Upper lobe of left lung (tissue), 6 donors: ENCODE measurements around the gene SERGEF. TPM values are rescaled to one million over a fixed set of nuclear protein-coding genes. Genes with fewer than 3 reads are reported as not detected.

Source experiments
- ATAC-seq, 2 donors: fragments of 200-7000 bp; cut with Tn5 transposase; one replicate each; pipeline ENCODE4 v1.9.1; 2022; ENCODE audit warnings: mild to moderate bottlenecking in 2 of 2, moderate library complexity in 2 of 2; ENCODE audit not compliant: low FRiP score in 2 of 2
- DNase-seq, 2 donors: peaks; one replicate each; pipeline ENCODE4 v3.0.0-alpha.2; 2019 to 2020
- H3K27ac ChIP-seq, 4 donors: fragments of 200-600 bp; sonication (generic); one replicate each; pipeline ENCODE4 v1.5.1; 2016 to 2019
- H3K27me3 ChIP-seq, 4 donors: fragments of 200-600 bp; sonication (generic); one replicate each; pipeline ENCODE4 v1.5.1; 2017 to 2019
- H3K36me3 ChIP-seq, 4 donors: fragments of 200-600 bp; sonication (generic); one replicate each; pipeline ENCODE4 v1.5.1; 2016 to 2019
- H3K4me1 ChIP-seq, 4 donors: fragments of 200-600 bp; sonication (generic); one replicate each; pipeline ENCODE4 v1.5.1; 2018 to 2019
- H3K4me3 ChIP-seq, 4 donors: fragments of 200-600 bp; sonication (generic); one replicate each; pipeline ENCODE4 v1.5.1; 2017 to 2019; ENCODE audit warnings: mild to moderate bottlenecking in 2 of 4, moderate library complexity in 1 of 4
- H3K9me3 ChIP-seq, 4 donors: fragments of 200-600 bp; sonication (generic); one replicate each; pipeline ENCODE4 v1.5.1; 2018 to 2019
- EP300 ChIP-seq, 4 donors: sonication (generic); formaldehyde crosslinking; IDR thresholded peaks; one replicate each; pipeline ENCODE4 v1.5.1; 2017; ENCODE audit warnings: antibody characterized with exemption in 4 of 4, control low read depth in 2 of 4
- POLR2A ChIP-seq, 4 donors: fragments of 450-650 bp; IDR thresholded peaks; one replicate each; pipeline ENCODE4 v1.5.1; 2016 to 2017; ENCODE audit warnings: antibody characterized with exemption in 4 of 4, mild to moderate bottlenecking in 2 of 4
- POLR2AphosphoS5 ChIP-seq, 2 donors: sonication (generic); formaldehyde crosslinking; IDR thresholded peaks; one replicate each; pipeline ENCODE4 v1.5.1; 2017; ENCODE audit warnings: antibody characterized with exemption in 2 of 2
- WGBS, 2 donors: methylation state at CpG; one replicate each; pipeline ENCODE4 v1.1.5; 2017 to 2018; 5-methylcytosine and 5-hydroxymethylcytosine counted together
- total RNA-seq, 6 donors: library from RNA; depleted of rRNA in 4 of 6; stranded (reverse); fragments of >200 nt in 4 of 6; gene quantifications; one replicate each; pipeline versions ENCODE4 v1.1.0 to v1.2.1, GENCODE V29; 2016 to 2021
- TF ChIP-seq, protein P1 (sequence below), 6 experiments: fragments of 450-650 bp in 4 of 6; fragments of 200-600 bp in 2 of 6; sonication (generic) in 2 of 6; IDR thresholded peaks; one replicate each; pipeline ENCODE4 v1.5.1; 2016 to 2019; ENCODE audit warnings: antibody characterized with exemption in 6 of 6
- donor health status: DM: no; HTN: no; CAD: no; lungs with moderate emphysema.
- donor health status: DM: no; HTN: yes; CAD: no; lungs with severe emphysema.

The SERGEF gene
- total RNA-seq, 6 donors from 2014 or later: 21.7 to 40.5 (median 34.8) TPM

DNA sequence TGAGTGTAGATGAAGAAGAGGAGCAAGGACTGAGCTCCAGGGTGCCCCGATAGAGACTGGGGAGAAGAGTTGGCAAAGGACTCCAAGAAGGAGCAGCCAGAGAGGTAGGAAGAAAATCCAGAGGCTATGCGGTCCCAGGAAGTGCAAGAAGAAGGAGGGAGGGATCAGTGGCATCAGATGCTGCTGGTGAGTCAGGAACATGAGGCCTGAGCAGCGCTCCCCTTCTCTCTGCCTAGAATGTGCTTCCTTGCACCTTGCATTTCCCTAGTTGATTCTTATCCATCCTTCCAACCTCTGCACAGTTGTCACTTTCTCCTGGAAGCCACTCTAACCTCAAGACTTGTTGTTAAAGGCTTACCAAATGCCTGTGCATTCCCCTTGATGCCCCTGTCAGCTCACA, 257.0 kb downstream of the SERGEF start:
- ATAC-seq: no peak
- Histone ChIP-seq H3K9me3 (peaks cover 0 to 7% (median 0%) of the 10 kb centered on the region in 4 donors), H3K27ac (no peak overlapping the region), H3K27me3 (no peaks in the 10 kb centered on the region), H3K36me3 (no peaks in the 10 kb centered on the region), H3K4me1 (no peaks in the 10 kb centered on the region), H3K4me3 (no peak overlapping the region)
- no peak for DNase-seq
- TF ChIP-seq POLR2A (IDR thresholded peaks at IDR 0.05) (no peak), EP300 (IDR thresholded peaks at IDR 0.05) (no peak), POLR2AphosphoS5 (IDR thresholded peaks at IDR 0.05) (no peak)
- TF ChIP-seq, protein P1, sequence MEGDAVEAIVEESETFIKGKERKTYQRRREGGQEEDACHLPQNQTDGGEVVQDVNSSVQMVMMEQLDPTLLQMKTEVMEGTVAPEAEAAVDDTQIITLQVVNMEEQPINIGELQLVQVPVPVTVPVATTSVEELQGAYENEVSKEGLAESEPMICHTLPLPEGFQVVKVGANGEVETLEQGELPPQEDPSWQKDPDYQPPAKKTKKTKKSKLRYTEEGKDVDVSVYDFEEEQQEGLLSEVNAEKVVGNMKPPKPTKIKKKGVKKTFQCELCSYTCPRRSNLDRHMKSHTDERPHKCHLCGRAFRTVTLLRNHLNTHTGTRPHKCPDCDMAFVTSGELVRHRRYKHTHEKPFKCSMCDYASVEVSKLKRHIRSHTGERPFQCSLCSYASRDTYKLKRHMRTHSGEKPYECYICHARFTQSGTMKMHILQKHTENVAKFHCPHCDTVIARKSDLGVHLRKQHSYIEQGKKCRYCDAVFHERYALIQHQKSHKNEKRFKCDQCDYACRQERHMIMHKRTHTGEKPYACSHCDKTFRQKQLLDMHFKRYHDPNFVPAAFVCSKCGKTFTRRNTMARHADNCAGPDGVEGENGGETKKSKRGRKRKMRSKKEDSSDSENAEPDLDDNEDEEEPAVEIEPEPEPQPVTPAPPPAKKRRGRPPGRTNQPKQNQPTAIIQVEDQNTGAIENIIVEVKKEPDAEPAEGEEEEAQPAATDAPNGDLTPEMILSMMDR (IDR thresholded peaks at IDR 0.05): no peak
- WGBS, 2 donors: 78 to 81% methylated on average over 3 of the region's 3 CpGs

DNA sequence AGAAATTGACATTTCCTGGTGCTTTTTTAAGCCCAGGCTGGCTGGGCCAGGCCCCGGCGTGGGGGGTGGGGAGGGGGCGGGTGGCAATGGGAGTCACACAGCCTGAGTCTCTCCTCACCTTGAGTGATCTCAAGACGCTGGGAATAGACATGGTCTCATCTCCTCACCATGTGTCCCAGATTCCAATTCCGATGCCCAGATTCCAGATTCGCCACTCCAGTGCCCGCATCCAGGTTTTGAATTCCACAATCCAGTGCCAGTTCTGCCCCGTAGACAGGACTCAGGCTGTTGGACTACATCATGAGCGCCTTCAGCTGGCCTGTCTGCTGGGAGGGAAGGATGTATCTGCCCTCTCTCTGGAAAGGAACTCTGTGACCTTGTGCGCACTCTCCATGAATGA, 259.2 kb downstream of the SERGEF start:
- Histone ChIP-seq H3K36me3 (no peaks in the 10 kb centered on the region), H3K27ac (no peak overlapping the region), H3K9me3 (peaks cover 0 to 4% (median 0%) of the 10 kb centered on the region in 4 donors), H3K4me3 (no peak overlapping the region), H3K4me1 (no peaks in the 10 kb centered on the region), H3K27me3 (no peaks in the 10 kb centered on the region)
- TF ChIP-seq POLR2AphosphoS5 (IDR thresholded peaks at IDR 0.05) (no peak), POLR2A (IDR thresholded peaks at IDR 0.05) (no peak)
- TF ChIP-seq, protein P1 (IDR thresholded peaks at IDR 0.05): no peak
- 71 to 84% methylated on average over 9 to 10 of the region's 10 CpGs for WGBS, 2 donors
- ATAC-seq (no peak), DNase-seq (no peak)

DNA sequence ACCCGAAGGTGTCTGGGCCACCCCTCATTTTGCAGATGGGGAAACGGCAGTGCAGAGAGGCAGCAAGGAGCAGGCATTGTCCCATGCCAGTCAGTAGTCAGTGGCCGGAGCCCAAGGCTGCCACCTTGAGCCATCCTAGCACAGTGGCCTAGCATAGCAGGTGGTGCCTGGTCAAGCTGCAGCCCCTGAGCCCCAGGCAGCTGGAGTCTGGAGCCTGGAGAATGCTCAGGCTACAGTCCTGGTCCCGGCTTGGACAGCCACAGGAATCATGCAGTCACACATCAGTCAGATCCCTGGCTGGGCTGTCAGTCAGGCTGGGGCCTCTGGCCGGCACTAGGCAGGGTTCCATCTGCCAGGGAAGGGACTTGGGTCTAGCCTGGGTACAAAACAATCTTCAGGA, 259.7 kb downstream of the SERGEF start:
- no peak for ATAC-seq
- Histone ChIP-seq H3K27ac (no peak overlapping the region), H3K9me3 (no peaks in the 10 kb centered on the region), H3K4me1 (no peaks in the 10 kb centered on the region), H3K36me3 (no peaks in the 10 kb centered on the region), H3K4me3 (no peak overlapping the region), H3K27me3 (no peaks in the 10 kb centered on the region)
- WGBS, 2 donors: 76 to 86% methylated on average over 1 to 5 of the region's 5 CpGs
- no peak for DNase-seq
- TF ChIP-seq EP300 (IDR thresholded peaks at IDR 0.05) (no peak), POLR2AphosphoS5 (IDR thresholded peaks at IDR 0.05) (no peak), POLR2A (IDR thresholded peaks at IDR 0.05) (no peak)
- TF ChIP-seq, protein P1 (IDR thresholded peaks at IDR 0.05): no peak

DNA sequence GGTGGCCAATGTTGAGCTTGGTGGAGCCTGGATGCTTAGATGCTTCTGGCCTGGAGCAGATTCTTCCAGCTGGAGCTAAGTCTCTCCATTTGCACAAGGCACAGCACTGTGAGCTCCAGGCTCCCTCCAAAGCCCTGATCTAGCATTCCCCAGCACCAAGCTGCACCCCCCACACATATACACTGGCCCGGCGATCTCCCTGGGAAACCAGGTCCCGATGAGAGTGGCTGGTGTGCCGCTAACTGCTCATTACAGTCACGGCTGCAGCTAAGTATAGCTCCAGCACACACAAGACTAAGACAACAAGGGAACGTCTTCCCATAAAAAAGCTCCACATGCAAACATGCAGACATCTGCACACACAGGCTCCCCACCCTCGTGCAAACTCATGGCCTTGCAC, 260.7 kb downstream of the SERGEF start:
- ATAC-seq (no peak), DNase-seq (no peak)
- WGBS, 2 donors: 58 to 81% methylated on average over 6 to 7 of the region's 7 CpGs

GRCh38 chr11:17751558-17751957, 261.3 kb downstream of the SERGEF start:
- Histone ChIP-seq H3K4me1 (no peaks in the 10 kb centered on the region), H3K36me3 (no peaks in the 10 kb centered on the region), H3K27me3 (no peaks in the 10 kb centered on the region), H3K4me3 (no peak overlapping the region), H3K27ac (no peak overlapping the region), H3K9me3 (no peaks in the 10 kb centered on the region)
- ATAC-seq (no peak), DNase-seq (no peak)
- no peak for TF ChIP-seq POLR2A (IDR thresholded peaks at IDR 0.05)
- TF ChIP-seq EP300 (IDR thresholded peaks at IDR 0.05): no peak
- TF ChIP-seq POLR2AphosphoS5 (IDR thresholded peaks at IDR 0.05): no peak
- TF ChIP-seq, protein P1 (IDR thresholded peaks at IDR 0.05): no peak
- 67% methylated on average over 1 to 2 of the region's 2 CpGs for WGBS, 2 donors

More for the DNA sequence above, 260.7 kb downstream of the SERGEF start:
- Histone ChIP-seq H3K4me3 (no peak overlapping the region), H3K27me3 (no peaks in the 10 kb centered on the region), H3K4me1 (no peaks in the 10 kb centered on the region), H3K9me3 (no peaks in the 10 kb centered on the region), H3K36me3 (no peaks in the 10 kb centered on the region), H3K27ac (no peak overlapping the region)
- TF ChIP-seq POLR2A (IDR thresholded peaks at IDR 0.05) (no peak), POLR2AphosphoS5 (IDR thresholded peaks at IDR 0.05) (no peak)
